Measurements from ENCODE around the gene EHD3.

DNA sequence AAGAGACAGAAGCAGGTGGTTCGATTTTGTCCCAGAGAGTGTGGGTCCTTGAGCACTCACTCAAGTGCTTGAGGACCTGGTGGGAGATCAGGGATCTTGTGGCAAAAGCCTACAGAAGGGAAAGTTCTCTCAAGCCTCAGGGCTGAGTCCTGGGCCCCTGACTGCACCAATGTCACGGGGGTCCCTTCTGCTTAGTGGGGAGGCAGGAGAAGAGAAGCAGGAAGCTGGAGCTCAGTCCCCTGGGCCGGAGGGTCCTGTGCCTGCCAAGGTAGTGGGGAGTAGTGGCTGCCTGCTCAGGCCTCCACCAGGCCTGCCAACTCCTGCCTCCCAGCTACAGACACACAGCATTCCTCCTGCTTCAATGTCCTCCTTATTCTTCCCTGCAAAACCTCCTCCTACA, 28.3 kb upstream of the EHD3 start:
- TF ChIP-seq, protein P1, sequence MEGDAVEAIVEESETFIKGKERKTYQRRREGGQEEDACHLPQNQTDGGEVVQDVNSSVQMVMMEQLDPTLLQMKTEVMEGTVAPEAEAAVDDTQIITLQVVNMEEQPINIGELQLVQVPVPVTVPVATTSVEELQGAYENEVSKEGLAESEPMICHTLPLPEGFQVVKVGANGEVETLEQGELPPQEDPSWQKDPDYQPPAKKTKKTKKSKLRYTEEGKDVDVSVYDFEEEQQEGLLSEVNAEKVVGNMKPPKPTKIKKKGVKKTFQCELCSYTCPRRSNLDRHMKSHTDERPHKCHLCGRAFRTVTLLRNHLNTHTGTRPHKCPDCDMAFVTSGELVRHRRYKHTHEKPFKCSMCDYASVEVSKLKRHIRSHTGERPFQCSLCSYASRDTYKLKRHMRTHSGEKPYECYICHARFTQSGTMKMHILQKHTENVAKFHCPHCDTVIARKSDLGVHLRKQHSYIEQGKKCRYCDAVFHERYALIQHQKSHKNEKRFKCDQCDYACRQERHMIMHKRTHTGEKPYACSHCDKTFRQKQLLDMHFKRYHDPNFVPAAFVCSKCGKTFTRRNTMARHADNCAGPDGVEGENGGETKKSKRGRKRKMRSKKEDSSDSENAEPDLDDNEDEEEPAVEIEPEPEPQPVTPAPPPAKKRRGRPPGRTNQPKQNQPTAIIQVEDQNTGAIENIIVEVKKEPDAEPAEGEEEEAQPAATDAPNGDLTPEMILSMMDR (IDR thresholded peaks at IDR 0.05; ENCODE audit: insufficient read depth, low read length, poor library complexity, severe bottlenecking): no peak
- TF ChIP-seq EZH2phosphoT487 (conservative IDR thresholded peaks at IDR 0.05; ENCODE audit: low read length): no peak

Data from SU-DHL-6 (cell line).